HG02938 (cell line): ENCODE results near the gene CACNA1E.

Experiments used
- ATAC-seq: cut with Tn5 transposase; IDR thresholded peaks from one replicate; pipeline ENCODE4 v1.9.1; 2021; ENCODE audit warnings: mild to moderate bottlenecking, moderate library complexity; ENCODE audit not compliant: unreplicated experiment

CACNA1E gene

DNA sequence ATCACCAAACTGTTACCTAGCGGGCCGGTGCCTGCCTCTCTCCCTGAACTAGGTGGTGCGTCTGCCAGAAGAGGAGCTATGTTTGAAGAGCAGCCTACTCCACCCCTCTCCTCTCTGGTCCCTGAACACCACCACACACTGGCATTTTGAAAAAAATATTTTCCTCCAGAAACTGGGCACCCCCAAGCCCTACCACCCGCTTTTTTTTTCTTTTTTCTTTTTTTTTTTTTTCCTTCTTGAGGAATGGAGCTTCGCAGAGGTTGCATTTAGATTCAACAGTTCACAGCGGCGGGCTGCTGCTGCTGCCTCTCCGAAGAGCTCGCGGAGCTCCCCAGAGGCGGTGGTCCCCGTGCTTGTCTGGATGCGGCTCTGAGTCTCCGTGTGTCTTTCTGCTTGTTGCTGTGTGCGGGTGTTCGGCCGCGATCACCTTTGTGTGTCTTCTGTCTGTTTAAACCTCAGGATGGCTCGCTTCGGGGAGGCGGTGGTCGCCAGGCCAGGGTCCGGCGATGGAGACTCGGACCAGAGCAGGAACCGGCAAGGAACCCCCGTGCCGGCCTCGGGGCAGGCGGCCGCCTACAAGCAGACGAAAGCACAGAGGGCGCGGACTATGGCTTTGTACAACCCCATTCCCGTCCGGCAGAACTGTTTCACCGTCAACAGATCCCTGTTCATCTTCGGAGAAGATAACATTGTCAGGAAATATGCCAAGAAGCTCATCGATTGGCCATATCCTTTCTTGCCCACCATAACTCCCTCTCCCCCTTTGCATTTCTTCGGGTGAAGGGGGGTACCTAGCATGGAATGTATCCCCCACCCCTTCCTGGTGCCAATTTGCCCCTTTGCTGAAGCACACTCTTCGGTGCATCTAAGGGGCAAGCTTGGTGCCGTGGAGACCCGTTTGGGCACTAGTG is at the start of gene CACNA1E:
CACNA1E (plus strand) TSS at position 233 of the 911 bp plus-strand sequence; CDS start at position 461, 228 bp downstream.
- no peak for ATAC-seq

DNA sequence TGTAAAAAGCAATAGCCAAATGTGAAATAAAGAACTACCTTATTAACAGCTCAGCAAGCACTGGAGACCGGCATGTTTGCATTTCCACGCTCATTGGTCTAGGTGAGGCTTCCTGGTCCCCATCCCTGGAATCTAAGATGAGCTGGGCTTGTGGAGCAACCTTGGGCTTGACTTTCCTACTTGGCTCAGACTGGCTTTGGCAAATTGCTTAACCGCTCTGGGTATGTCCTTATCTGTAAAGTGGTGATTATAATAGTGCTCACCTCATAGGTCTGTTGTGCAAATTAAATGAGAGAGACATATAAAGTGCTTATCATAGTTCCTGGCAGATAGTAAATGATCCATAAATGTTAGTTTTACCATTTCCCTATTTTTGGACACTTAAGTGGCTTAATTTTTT is 49.4 kb upstream of the CACNA1E start:
- ATAC-seq: no peak

DNA sequence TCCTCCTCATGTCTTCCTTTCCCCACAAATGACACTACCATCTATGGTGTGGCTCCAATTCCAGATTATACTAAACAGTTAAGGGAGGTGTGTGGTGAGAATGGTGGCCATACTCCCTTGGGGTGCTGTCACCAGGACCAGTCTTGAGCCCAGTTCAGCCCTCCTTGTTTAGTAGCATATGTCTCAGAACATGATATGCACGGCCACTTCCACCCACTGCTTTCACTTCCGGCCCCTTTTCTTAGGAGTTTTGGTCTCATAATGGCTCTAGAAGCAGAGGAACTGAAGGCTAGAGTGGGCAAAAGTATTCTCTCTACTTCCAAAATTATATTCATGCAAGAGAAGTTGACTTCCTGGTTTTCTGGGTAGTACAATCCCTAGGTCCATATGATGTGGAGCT is 45.3 kb upstream of the CACNA1E start:
- no peak for ATAC-seq

GRCh38 chr1:181440510-181440909 is 42.8 kb upstream of the CACNA1E start:
- ATAC-seq: no peak

GRCh38 chr1:181442181-181442525 is 41.2 kb upstream of the CACNA1E start:
- ATAC-seq: no peak

GRCh38 chr1:181443231-181443853 is 40.0 kb upstream of the CACNA1E start:
- no peak for ATAC-seq

- ATAC-seq: no peak
Observed at GRCh38 chr1:181445436-181445835, 37.9 kb upstream of the CACNA1E start.

DNA sequence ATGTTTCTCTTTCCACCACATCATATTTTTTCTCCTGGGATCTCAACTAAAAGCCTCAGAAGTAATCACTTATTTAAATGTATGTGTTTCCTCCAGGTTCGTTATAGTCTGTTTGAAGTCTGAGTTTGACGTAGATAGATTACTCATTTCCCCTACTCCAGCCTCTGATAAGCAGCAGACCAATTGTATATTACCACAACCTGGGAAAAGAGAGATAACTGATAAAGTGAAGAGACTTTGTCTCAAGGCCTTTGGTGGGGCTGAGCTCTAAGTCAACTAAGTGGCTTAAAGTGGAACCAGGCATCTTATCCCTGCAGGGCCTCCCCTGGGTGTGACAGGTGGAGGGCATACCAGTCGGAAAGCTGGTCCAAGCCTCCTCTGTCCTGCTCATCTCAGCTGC is 34.9 kb upstream of the CACNA1E start:
- no peak for ATAC-seq

GRCh38 chr1:181451661-181452230 is 31.6 kb upstream of the CACNA1E start:
- no peak for ATAC-seq

DNA sequence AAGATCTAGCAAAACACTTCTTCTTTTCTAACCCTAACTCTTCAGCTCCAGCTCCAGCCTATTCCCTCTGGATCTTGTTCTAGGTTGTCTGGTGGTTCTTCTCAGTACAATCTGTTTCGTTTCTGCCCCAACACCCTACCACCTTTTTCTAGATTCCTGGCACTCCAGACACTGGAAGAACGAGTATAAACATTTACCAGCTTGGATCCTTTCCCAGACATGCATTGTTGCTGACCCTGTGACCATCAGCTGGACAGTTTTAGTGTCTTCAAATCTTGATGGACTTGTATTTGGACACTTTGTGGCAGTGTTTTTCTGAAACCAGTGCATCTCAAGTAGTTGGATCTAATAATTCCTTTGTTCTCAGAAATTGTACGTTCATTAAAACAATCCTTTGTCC is 30.6 kb upstream of the CACNA1E start:
- no peak for ATAC-seq

DNA sequence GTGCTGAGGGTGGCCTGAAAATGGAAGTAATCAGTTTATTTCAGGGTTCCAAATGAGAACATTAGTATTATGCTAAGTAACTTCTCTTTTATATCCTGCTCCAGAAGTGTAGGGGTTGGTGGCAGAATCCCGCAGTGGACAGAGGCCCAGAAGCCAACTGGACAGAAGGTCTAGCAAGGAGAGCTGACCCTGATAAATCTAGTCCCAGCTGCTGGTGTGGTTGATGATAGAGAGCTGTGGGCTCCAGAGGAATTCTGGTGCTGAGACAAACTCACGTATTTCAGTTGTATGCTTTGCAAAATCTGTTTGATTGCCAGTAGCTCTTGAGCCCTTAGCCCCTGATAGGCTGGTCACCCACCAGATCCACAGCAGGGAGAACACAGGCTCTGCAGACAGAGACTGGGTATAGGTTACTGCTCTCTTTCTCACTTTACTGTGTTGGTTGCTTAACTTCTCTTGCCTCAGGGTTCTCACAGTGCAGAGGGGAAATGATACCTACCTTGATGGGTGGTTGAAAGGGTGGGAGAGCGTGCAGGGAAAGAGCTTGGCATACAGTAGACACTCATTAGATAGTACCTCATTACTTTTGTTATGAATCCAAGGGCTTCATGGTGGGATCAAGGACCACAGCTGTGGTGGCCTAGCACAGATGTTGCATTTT is 29.6 kb upstream of the CACNA1E start:
- ATAC-seq: no peak

GRCh38 chr1:181456551-181456950 is 26.8 kb upstream of the CACNA1E start:
- ATAC-seq: no peak

DNA sequence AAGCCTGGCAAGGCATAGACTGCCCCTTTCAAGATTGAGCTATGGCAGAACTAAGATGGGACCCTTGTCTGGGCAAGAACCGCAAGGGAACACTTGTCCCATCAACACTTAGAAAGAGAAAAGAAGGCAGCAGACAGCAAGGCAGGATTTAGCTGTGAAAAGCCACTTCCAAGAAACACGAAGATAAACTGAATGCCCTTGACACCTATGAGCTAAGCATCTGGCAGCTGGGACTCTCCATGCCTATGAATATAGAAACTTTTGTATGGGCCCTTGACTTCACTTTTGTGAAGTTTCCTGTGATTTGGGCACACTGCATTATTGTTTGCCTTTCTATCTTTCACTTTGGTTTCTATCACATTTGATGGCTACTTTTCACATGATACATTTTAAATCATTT is 24.9 kb upstream of the CACNA1E start:
- ATAC-seq: no peak

DNA sequence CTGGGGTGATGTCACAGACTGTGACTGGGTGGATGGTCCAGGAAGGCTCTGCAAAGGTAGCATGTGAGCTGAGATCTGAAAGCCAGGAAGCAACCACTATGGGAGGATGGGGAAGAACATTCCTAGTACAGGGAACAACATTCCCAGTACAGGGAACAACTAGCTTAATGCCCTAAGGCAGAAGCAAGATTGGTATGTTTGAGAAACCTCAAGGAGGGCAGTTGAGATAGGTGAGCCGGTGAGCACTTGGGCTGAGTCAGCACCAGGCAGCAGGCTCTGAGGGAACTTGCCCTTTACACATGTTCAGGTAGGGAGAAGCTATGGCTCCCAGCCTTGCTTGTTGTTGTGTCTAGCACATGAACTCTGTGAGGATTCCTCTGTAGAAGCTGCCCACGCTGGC is 24.2 kb upstream of the CACNA1E start:
- ATAC-seq: no peak

DNA sequence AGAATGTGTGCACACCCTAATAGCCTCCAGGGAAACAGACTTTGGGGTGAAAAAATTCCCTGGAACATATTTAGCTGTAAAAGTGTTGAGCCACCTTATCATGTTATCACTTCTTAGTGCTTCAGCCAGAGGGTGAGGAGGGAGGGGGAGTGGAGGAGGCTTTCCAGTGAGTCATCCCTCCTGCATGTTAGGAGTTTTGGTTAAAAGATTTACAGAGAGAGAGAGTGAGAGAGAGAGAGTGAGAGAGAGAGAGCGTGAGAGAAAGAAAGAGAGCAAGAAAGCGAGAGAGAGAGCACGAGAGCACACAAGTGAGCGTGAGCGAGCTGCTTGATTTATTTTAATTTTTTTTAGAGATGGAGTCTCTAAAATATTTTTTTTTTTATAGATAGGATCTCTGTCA is 13.5 kb upstream of the CACNA1E start:
- no peak for ATAC-seq

GRCh38 chr1:181475580-181475979 is 7.7 kb upstream of the CACNA1E start:
- ATAC-seq: no peak

DNA sequence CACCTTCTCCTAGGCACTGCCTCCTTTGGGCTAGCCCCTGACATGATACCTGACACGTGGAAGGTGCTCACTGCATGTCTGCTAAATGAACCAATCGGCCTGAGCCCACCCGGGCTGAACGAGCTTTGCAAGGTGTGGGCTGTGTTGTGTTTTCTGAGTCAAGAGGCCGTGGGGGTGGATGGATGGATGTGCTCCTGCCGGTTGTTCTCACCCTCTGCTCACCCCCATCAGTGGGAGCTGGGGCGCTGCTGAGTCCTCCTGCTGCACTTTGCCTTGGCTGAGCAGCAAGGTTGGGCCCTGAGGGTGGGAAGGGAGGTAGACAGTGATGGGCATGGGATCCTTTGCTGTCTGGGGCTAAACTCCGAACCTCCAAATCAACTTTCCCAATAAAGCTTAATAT is 6.7 kb upstream of the CACNA1E start:
- ATAC-seq: no peak

DNA sequence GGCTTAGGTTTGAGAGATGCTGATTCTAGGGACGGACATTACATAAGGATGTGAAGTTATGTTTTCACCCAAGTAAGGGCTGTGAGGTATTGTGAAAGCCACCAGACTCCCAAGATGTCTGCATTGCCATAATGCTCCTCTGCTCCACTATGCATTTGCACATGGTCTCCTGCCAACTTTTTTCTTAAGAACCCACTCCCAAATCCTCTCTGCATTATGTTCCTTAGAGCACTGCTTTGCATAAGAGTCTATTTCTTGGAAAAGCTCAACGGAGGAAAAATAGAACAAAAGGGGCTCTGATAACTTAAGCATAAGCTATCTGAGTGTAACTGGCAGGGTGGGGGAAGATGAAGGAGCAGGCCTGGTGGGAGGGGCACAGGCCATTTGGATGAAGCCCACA is 5.0 kb upstream of the CACNA1E start:
- no peak for ATAC-seq

DNA sequence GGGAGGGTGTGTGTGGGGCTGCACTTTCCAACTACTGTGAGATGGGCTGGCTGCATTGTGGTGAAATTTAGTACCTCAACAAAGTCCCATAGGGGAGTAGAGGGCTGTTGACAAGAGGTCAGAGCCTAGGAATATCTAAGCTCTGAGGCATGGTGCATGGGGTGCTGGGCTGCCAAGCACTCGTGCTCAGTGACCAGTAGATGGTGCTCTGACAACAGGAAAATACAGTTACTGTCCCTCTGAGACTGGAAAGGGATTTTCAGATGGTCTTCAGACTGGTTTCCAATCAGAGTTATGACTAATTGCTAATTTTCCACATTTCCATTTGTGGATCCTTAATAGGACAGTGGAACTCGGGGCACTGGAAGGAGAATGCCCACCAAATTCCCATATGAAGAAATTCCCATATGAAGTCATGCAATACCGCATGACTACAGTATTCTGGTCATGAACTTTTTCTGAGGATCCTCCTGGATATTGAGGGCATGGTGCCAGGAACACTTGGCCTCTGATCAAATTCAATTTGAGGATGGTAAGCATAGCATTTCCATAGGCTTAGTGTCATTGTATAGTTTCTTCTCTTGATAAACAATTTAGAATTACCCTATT is 4.1 kb upstream of the CACNA1E start:
- peak; percentile 34 for ATAC-seq

GRCh38 chr1:181482001-181482430 is 1.3 kb upstream of the CACNA1E start:
- ATAC-seq: no peak
